Liver (tissue), 9 donors: Measurements from ENCODE around the gene AATK. TPM values are rescaled to one million over a fixed set of nuclear protein-coding genes. Genes with fewer than 3 reads are reported as not detected.

Source experiments
- DNase-seq: peaks from one replicate; pipeline ENCODE4 v3.0.0-alpha.2; 2017; ENCODE audit warnings: low spot score
- H3K27ac ChIP-seq, 2 donors: one replicate each; pipeline ENCODE4 v1.7.0; 2013; ENCODE audit warnings: inconsistent platforms in 2 of 2, low read length in 2 of 2, control low read depth in 1 of 2, low read depth in 1 of 2, mild to moderate bottlenecking in 1 of 2
- H3K27me3 ChIP-seq, 4 donors: one replicate each; pipeline versions ENCODE4 v1.6.1 to v1.7.0; 2013; ENCODE audit warnings: low read length in 3 of 4, inconsistent platforms in 1 of 4, mild to moderate bottlenecking in 1 of 4, moderate library complexity in 1 of 4; ENCODE audit not compliant: control insufficient read depth in 4 of 4, insufficient read depth in 4 of 4
- H3K36me3 ChIP-seq, 4 donors: one replicate each; pipeline versions ENCODE4 v1.6.1 to v1.7.0; 2013; ENCODE audit warnings: low read length in 3 of 4, mild to moderate bottlenecking in 3 of 4, low read depth in 1 of 4, moderate library complexity in 1 of 4; ENCODE audit not compliant: control insufficient read depth in 4 of 4, insufficient read depth in 3 of 4
- H3K4me1 ChIP-seq, 4 donors: one replicate each; pipeline versions ENCODE4 v1.6.1 to v1.7.0; 2013; ENCODE audit warnings: low read length in 3 of 4, mild to moderate bottlenecking in 3 of 4, moderate library complexity in 1 of 4; ENCODE audit not compliant: control insufficient read depth in 4 of 4, insufficient read depth in 4 of 4
- H3K4me3 ChIP-seq, 3 donors: one replicate each; pipeline versions ENCODE4 v1.6.1 to v1.7.0; 2013; ENCODE audit warnings: low read length in 3 of 3, control low read depth in 1 of 3, low read depth in 1 of 3, mild to moderate bottlenecking in 1 of 3
- H3K9ac ChIP-seq, 2 donors: one replicate each; pipeline ENCODE4 v1.7.0; 2013; ENCODE audit warnings: low read length in 2 of 2, mild to moderate bottlenecking in 2 of 2, moderate library complexity in 2 of 2, control low read depth in 1 of 2, low read depth in 1 of 2
- H3K9me3 ChIP-seq, 4 donors: one replicate each; pipeline versions ENCODE4 v1.6.1 to v1.7.0; 2013; ENCODE audit warnings: low read length in 3 of 4; ENCODE audit not compliant: control insufficient read depth in 4 of 4
- FOXA2 ChIP-seq: IDR thresholded peaks from 2 replicates; pipeline ENCODE4 v1.6.1; 2016; ENCODE audit warnings: antibody characterized with exemption
- GABPA ChIP-seq, 2 donors: IDR thresholded peaks in 1 of 2; conservative IDR thresholded peaks in 1 of 2; 2 replicates each; pipeline ENCODE4 v1.6.1; 2016; ENCODE audit warnings: antibody characterized with exemption in 2 of 2, mild to moderate bottlenecking in 1 of 2, moderate library complexity in 1 of 2
- HNF4A ChIP-seq, 2 donors: conservative IDR thresholded peaks; 2 replicates each; pipeline ENCODE4 v1.6.1; 2016; ENCODE audit warnings: antibody characterized with exemption in 2 of 2, mild to moderate bottlenecking in 2 of 2
- HNF4G ChIP-seq: IDR thresholded peaks from 2 replicates; pipeline ENCODE4 v1.6.1; 2016; ENCODE audit warnings: antibody characterized with exemption
- JUND ChIP-seq, 2 donors: IDR thresholded peaks; 2 replicates each; pipeline ENCODE4 v1.6.1; 2016; ENCODE audit warnings: antibody characterized with exemption in 2 of 2
- NR2F2 ChIP-seq: IDR thresholded peaks from 2 replicates; pipeline ENCODE4 v1.6.1; 2016; ENCODE audit warnings: antibody characterized with exemption
- RXRA ChIP-seq, 2 donors: IDR thresholded peaks; 2 replicates each; pipeline ENCODE4 v1.6.1; 2017 to 2018; ENCODE audit warnings: antibody characterized with exemption in 2 of 2, mild to moderate bottlenecking in 1 of 2
- SP1 ChIP-seq: IDR thresholded peaks from 2 replicates; pipeline ENCODE4 v1.6.1; 2018; ENCODE audit warnings: antibody characterized with exemption, mild to moderate bottlenecking
- TAF1 ChIP-seq: conservative IDR thresholded peaks from 2 replicates; pipeline ENCODE4 v1.6.1; 2016; ENCODE audit warnings: antibody characterized with exemption, mild to moderate bottlenecking
- WGBS: extraction: QIAGEN DNeasy Blood & Tissue Kit; methylation state at CpG from one replicate; pipeline ENCODE4 v1.1.7; 2013; 5-methylcytosine and 5-hydroxymethylcytosine counted together
- polyA plus RNA-seq, 2 donors: library from polyadenylated mRNA; stranded (reverse) in 1 of 2; unstranded in 1 of 2; fragments of 200-250 nt in 1 of 2; fragments of >200 nt in 1 of 2; fragmentation: Nextera tagmentation in 1 of 2; extraction: Ambion mirVana in 1 of 2; gene quantifications; one replicate each; pipeline versions ENCODE4 v1.2.1 to v1.2.3, GENCODE V29; 2013 to 2015
- total RNA-seq, 2 donors: library from RNA; depleted of rRNA; stranded (reverse); fragments of >200 nt; gene quantifications; one replicate each; pipeline ENCODE4 v1.2.3, GENCODE V29; 2014
- TF ChIP-seq, protein P1 (sequence below): fragments of 150-350 bp; IDR thresholded peaks from 2 replicates; pipeline ENCODE4 v1.5.1; 2017; ENCODE audit warnings: improper control_type of control experiment, low read depth, low read length; ENCODE audit not compliant: missing input control
- TF ChIP-seq, protein P2 (sequence below): IDR thresholded peaks from 2 replicates; pipeline ENCODE4 v1.6.1; 2016; ENCODE audit warnings: antibody characterized with exemption
- TF ChIP-seq, protein P3 (sequence below): IDR thresholded peaks from 2 replicates; pipeline ENCODE4 v1.6.1; 2016; ENCODE audit warnings: antibody characterized with exemption
- TF ChIP-seq, protein P4 (sequence below): IDR thresholded peaks from 2 replicates; pipeline ENCODE4 v1.6.1; 2016; ENCODE audit warnings: antibody characterized with exemption
- donor health status: healthy.
- donor health status: healthy.
- donor health status: healthy.
- donor health status: healthy.
- donor health status: healthy.

Gene AATK
- total and polyA plus RNA-seq, 4 donors, result 0.24 to 2.3 (median 0.62) TPM

DNA sequence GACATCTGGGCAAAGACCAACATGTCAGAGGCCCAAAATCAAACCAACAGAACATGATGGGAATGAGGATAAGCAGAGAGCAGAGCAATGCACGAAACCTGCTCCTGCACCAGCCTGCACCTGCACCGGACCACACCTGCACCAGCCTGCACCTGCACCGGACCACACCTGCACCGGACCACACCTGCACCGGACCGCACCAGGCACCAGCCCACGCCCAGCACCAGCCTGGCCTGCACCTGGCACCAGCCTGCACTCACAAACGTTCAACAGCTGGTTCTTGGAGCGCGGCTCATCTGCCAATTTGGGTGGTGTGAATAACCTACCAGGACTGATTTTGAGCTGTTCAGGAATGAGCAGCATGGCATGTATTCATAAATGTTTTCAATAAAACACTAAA lies 38.6 kb upstream of the AATK start:
- no peaks in the 10 kb centered on the region for H3K4me1 ChIP-seq
- H3K36me3 ChIP-seq, result no peaks in the 10 kb centered on the region
- TF ChIP-seq HNF4A (conservative IDR thresholded peaks at IDR 0.05) (no peak), JUND (IDR thresholded peaks at IDR 0.05) (no peak), RXRA (IDR thresholded peaks at IDR 0.05) (no peak), TAF1 (no peak), FOXA2 (no peak), NR2F2 (no peak)
- TF ChIP-seq, protein P1, sequence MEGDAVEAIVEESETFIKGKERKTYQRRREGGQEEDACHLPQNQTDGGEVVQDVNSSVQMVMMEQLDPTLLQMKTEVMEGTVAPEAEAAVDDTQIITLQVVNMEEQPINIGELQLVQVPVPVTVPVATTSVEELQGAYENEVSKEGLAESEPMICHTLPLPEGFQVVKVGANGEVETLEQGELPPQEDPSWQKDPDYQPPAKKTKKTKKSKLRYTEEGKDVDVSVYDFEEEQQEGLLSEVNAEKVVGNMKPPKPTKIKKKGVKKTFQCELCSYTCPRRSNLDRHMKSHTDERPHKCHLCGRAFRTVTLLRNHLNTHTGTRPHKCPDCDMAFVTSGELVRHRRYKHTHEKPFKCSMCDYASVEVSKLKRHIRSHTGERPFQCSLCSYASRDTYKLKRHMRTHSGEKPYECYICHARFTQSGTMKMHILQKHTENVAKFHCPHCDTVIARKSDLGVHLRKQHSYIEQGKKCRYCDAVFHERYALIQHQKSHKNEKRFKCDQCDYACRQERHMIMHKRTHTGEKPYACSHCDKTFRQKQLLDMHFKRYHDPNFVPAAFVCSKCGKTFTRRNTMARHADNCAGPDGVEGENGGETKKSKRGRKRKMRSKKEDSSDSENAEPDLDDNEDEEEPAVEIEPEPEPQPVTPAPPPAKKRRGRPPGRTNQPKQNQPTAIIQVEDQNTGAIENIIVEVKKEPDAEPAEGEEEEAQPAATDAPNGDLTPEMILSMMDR, result no peak
- TF ChIP-seq, protein P2, sequence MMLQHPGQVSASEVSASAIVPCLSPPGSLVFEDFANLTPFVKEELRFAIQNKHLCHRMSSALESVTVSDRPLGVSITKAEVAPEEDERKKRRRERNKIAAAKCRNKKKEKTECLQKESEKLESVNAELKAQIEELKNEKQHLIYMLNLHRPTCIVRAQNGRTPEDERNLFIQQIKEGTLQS, result no peak
- H3K9ac ChIP-seq, result no peak overlapping the region
- no peak for DNase-seq
- no peaks in the 10 kb centered on the region for H3K27me3 ChIP-seq
- no peaks in the 10 kb centered on the region for H3K9me3 ChIP-seq
- H3K4me3 ChIP-seq, result no peak overlapping the region
- WGBS, result 83% methylated on average over 10 of the region's 10 CpGs
- no peak overlapping the region for H3K27ac ChIP-seq

DNA sequence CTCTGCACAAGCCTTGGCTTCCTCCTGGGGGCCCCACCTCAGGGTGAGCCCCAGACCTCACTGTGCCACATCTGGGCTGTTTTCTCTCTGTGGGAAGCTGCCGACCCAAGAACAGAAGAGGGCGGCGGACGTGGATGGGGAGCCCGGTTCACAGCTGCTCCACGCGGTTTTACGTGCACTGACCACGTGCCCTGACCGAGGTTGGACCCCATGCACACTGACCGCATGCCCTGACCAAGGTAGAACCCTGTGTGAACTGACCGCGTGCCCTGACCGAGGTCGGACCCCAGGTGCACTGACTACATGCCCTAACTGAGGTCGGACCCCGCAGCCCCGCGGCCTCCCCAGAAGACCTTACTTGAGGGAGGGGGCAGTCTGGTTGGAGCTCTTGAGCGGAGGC lies 37.1 kb upstream of the AATK start:
- WGBS, result 97% methylated on average over 20 of the region's 20 CpGs
- H3K9me3 ChIP-seq, result no peaks in the 10 kb centered on the region
- TF ChIP-seq FOXA2 (no peak), HNF4G (no peak), SP1 (no peak), GABPA (IDR thresholded peaks at IDR 0.05 in 1 of 2, conservative IDR thresholded peaks at IDR 0.05 in 1 of 2) (no peak), NR2F2 (no peak)
- TF ChIP-seq, protein P1, result no peak
- TF ChIP-seq, protein P3, sequence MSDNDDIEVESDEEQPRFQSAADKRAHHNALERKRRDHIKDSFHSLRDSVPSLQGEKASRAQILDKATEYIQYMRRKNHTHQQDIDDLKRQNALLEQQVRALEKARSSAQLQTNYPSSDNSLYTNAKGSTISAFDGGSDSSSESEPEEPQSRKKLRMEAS, result no peak
- TF ChIP-seq, protein P4, sequence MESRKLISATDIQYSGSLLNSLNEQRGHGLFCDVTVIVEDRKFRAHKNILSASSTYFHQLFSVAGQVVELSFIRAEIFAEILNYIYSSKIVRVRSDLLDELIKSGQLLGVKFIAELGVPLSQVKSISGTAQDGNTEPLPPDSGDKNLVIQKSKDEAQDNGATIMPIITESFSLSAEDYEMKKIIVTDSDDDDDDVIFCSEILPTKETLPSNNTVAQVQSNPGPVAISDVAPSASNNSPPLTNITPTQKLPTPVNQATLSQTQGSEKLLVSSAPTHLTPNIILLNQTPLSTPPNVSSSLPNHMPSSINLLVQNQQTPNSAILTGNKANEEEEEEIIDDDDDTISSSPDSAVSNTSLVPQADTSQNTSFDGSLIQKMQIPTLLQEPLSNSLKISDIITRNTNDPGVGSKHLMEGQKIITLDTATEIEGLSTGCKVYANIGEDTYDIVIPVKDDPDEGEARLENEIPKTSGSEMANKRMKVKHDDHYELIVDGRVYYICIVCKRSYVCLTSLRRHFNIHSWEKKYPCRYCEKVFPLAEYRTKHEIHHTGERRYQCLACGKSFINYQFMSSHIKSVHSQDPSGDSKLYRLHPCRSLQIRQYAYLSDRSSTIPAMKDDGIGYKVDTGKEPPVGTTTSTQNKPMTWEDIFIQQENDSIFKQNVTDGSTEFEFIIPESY, result no peak
- H3K4me1 ChIP-seq, result no peaks in the 10 kb centered on the region
- H3K36me3 ChIP-seq, result no peaks in the 10 kb centered on the region
- H3K4me3 ChIP-seq, result no peak overlapping the region
- no peak for DNase-seq
- no peak overlapping the region for H3K9ac ChIP-seq
- H3K27ac ChIP-seq, result no peak overlapping the region
- no peaks in the 10 kb centered on the region for H3K27me3 ChIP-seq
